Left renal cortex interstitium (tissue), 4 donors: ENCODE data around the gene ABCA7. TPM values are rescaled to one million over a fixed set of nuclear protein-coding genes. Genes with fewer than 3 reads are reported as not detected.

ENCODE experiments used
- DNase-seq, 4 donors: peaks; one replicate each; pipeline ENCODE4 v3.0.0-alpha.2; 2013; ENCODE audit warnings: low read depth in 4 of 4, low spot score in 2 of 4, missing footprints in 1 of 4
- polyA plus RNA-seq, 4 donors: library from polyadenylated mRNA; unstranded; fragments of 120-200 nt; gene quantifications; one replicate each; pipeline ENCODE4 v1.2.1, GENCODE V29; 2013; ENCODE audit not compliant: insufficient read length in 4 of 4

Gene ABCA7
- polyA plus RNA-seq = 10 to 100 TPM in 1 of 4 donors, 1 to 10 TPM in 3; 6.9 to 14.0 (median 8.5) TPM

GRCh38 chr19:1039646-1040475 is at the start of gene ABCA7:
ABCA7 (plus strand) TSS chr19:1040107; CDS start chr19:1041362, 1,255 bp downstream.
- DNase-seq = peak; percentile 83 to 94 (median 91)

GRCh38 chr19:990119-990571 is 49.8 kb upstream of the ABCA7 start:
- no peak for DNase-seq

DNA sequence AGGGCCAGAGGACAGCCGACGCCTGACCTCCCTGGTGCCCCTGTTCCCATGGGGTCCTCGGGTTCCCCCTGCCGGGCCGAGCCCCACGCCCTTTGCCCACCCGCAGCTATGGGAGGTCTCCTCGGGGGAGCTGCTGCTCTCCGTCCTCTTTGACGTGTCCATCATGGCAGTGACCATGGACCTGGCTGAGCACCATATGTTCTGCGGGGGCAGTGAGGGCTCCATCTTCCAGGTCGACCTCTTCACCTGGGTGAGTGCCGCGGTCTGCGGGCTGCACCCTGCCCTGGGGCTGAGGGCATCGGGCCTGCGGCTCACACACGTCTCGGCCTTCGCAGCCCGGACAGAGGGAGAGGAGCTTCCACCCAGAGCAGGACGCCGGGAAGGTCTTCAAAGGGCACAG is 49.2 kb upstream of the ABCA7 start:
- no peak for DNase-seq

DNA sequence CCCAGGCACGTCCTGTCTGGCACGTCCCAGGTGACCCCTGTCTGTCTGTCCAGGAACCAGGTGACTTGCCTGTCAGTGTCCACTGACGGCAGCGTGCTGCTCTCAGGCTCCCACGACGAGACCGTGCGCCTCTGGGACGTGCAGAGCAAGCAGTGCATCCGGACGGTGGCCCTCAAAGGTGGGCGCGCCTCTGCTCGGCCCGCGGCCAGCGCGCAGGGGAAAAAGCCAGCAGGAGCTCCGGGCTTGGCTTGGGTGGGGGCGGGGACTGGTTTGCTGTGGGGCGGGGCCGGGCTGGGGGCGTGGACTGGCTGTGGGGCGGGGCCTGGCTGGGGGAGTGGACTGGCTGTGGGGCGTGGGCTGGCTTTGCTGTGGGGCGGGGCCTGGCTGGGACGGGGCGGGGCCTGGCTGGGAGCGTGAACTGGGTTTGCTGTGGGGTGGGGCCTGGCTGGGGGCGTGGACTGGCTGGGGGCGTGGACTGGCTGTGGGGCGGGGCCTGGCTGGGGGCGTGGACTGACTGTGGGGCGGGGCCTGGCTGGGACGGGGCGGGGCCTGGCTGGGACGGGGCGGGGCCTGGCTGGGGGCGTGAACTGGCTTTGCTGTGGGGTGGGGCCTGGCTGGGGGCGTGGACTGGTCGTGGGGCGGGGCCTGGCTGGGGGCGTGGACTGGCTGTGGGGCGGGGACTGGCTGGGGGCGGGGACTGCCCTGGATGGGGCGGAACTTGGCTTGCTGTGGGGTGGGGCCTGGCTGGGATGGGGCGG is 48.6 kb upstream of the ABCA7 start:
- DNase-seq = no peak

DNA sequence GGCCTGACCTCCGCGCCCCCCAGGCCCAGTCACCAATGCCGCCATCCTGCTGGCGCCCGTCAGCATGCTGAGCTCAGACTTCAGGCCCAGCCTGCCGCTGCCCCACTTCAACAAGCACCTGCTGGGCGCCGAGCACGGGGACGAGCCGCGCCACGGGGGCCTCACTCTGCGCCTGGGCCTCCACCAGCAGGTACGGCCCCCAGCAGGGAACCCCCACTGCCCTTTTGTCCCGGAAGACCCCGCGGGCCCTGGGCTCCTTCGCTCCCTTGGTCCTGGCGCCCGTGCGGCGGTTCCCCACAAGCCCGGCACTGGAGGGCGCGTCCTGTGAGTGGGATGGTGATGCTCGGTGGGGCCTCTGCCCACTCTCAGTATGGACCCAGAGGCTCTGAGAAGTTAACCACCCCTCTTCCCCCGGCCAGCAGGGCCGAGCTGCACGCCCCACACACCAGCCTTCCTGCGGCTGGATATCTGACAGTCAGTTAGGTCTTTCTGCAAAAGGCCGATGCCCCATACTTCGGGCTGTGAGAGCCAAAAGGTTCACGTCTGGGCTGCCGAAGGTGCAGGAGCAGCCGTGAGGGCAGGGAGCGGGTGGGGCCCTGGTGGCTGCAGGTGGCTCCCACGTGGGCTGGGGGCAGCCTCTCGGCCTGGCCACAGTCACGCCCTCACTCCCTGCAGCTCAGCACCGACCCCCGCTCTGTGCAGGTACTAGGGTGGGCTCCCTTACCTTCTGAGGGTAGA is 47.8 kb upstream of the ABCA7 start:
- DNase-seq = no peak

DNA sequence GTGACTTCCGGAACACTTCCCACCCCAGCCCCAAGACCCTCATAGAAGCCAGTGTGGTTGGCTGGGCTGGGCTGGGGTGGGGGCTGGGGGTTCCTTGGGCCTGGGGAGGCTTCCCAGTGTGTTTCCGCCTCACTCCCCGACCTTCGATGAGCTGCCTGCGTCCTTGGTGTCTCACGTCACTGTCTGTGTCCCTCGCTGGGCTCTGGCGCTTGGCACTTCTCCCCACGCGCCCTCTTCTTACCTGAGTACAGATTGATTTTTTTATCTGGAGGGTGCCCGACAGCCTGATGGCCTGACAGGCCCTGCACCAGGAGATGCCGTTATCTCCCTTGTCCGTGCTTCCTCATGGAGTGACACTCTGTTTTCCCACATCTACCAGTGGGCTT is 47.2 kb upstream of the ABCA7 start:
- no peak for DNase-seq

DNA sequence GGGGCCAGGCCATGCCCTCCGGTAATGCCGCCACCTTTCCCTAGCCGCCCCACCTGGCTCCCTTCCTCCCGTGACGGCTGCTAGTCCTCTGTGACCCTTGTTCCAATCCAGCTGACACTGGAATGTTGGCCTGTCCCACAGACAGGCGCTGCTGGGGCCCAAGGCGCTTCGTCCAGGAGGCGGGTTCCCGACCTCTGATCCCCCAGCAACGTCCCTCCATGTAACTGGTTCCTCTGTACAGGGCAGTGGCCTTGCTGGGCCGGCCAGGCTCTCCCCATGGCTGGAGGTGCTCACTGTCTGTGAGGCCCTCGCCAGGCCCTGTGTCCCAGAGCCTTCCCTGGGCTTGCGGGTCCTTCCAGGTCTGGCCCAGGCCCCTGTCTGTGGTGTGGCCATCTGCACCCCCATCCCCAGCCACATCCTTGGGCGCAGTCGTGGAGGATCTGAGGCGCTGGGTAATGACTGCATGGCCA is 46.5 kb upstream of the ABCA7 start:
- DNase-seq = no peak

DNA sequence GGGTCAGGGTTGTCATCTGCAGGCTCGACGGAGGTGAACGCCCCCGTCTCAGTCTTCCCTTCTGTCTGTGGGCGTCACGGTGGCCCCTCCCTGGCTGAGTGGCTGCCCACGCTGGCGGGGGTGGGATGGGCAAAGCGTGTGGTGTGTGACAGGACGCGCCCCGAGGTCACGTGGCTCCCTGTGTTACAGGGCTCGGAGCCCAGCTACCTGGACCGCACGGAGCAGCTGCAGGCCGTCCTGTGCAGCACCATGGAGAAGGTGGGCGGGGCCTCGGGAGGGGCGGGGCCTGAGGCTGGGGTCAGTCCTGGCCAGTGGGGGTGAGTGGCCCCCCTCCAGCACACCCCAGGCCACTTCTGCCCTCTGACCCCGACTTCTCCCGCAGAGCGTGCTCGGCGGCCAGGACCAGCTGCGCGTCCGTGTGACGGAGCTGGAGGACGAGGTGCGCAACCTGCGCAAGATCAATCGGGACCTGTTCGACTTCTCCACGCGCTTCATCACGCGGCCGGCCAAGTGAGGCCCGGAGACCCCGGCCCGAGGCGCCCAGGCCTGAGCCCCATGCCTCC is 46.0 kb upstream of the ABCA7 start:
- DNase-seq = no peak

- no peak for DNase-seq
Measured at GRCh38 chr19:994516-994915, 45.4 kb upstream of the ABCA7 start.

DNA sequence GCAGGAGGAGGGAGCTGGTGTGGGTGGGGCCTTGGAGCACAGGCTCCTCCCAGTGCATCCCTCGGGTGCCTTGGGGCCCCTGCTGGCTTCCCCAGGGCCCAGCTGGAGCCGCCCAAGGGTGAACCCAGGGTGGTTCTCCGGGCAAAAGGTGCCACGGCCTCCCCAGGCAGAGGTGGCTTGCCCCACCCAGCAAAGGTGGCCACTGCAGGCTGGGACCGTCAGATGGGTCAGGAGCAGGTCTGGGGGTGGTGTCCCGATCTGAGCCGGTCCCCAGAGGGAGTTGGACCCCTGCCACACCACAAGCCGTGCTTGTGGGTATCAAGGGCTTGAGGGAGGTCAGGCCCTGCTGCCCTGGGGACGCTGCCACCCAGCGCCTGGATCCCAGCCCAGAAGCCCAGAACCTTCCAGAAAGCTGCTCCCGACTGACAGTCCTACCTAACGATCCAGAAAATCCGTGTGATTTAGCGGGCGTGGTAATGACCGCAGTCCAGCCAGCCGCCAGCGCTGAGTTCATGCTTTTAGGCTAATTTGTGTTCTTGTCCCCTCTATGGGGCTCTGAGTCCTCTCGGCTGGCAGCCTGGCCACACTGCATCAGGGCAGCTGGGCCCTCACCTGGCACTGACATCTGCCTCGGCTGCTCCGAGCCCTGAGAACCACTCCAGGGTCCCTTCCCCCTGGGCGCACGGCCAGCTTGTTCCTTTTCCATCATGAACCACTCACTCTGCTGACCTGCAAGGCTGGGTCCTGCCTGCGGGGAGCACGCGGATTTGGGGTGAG is 44.7 kb upstream of the ABCA7 start:
- DNase-seq = no peak

- DNase-seq = no peak
Measured at GRCh38 chr19:996051-996838, 43.7 kb upstream of the ABCA7 start.

- no peak for DNase-seq
Measured at GRCh38 chr19:998064-998463, 41.8 kb upstream of the ABCA7 start.

GRCh38 chr19:999379-999719 is 40.6 kb upstream of the ABCA7 start:
- no peak for DNase-seq

- no peak for DNase-seq
Measured at GRCh38 chr19:1000095-1000494, 39.8 kb upstream of the ABCA7 start, which contains the start of gene GRIN3B. GRIN3B (plus strand) TSS chr19:1000419; CDS start chr19:1000438, 19 bp downstream.

- no peak for DNase-seq
Measured at GRCh38 chr19:1000591-1001537, 39.0 kb upstream of the ABCA7 start.

DNA sequence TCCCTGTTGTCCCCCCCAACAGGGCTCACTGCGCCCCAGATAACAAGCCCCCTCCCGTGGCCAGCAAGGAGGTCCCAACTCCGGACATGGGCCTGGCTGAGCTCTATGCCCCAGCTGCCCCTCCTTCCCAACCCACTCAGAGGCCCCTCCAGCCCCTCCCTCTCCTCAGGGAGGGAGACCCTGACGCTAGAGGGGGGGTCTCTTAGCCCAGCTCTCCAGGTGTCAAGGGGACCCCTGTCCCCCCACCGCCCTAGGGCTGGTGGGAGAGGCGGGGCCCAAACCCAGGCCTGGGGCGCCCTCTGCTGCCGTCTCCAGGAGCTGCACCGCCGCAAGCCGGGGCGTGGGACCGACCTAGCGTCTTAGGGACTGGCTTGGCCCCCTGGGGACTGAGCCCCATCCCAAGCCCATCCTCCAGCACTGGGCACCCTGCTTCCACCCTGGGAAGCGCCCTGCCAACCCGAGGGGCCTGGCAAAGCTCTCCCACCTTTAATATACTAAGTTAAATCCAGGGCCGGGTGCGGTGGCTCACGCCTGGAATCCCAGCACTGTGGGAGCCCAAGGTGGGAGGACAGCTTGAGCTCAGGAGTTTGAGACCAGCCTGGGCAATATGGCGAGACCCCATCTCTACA is 38.3 kb upstream of the ABCA7 start:
- no peak for DNase-seq

GRCh38 chr19:1002600-1002999 is 37.3 kb upstream of the ABCA7 start:
- no peak for DNase-seq
